Astrocyte (in vitro differentiated cells and primary cell): ENCODE data around the gene SP3. TPM values are rescaled to one million over a fixed set of nuclear protein-coding genes. Genes with fewer than 3 reads are reported as not detected.

Experiments
- DNase-seq: peaks from one replicate; pipeline ENCODE4 v3.0.0-alpha.2; 2010; ENCODE audit warnings: low read depth
- FAIRE-seq: peaks from 2 replicates; lab custom pipeline; 2011; peaks lifted over from hg19 to GRCh38; lab: Jason Lieb, UNC
- H2AFZ ChIP-seq: 2 replicates; pipeline ENCODE4 v1.6.0; 2012; ENCODE audit warnings: low read depth, low read length, inconsistent platforms
- H3K27ac ChIP-seq: 2 replicates; pipeline ENCODE4 v1.5.1; 2011; ENCODE audit warnings: low read depth, low read length, inconsistent platforms
- H3K27me3 ChIP-seq: 2 replicates; pipeline ENCODE4 v1.6.0; 2011; ENCODE audit warnings: low read length, inconsistent platforms; ENCODE audit not compliant: insufficient read depth
- H3K36me3 ChIP-seq: 2 replicates; pipeline ENCODE4 v1.5.1; 2011; ENCODE audit warnings: low read length, inconsistent platforms; ENCODE audit not compliant: insufficient read depth
- H3K4me1 ChIP-seq: 2 replicates; pipeline ENCODE4 v1.5.1; 2011; ENCODE audit warnings: low read length, inconsistent platforms; ENCODE audit not compliant: insufficient read depth
- H3K4me2 ChIP-seq: 2 replicates; pipeline ENCODE4 v1.6.0; 2012; ENCODE audit warnings: low read length, inconsistent platforms
- H3K4me3 ChIP-seq: 2 replicates; pipeline ENCODE4 v1.5.1; 2011; ENCODE audit warnings: low read depth, mild to moderate bottlenecking, low read length, inconsistent platforms; ENCODE audit not compliant: insufficient read depth
- H3K79me2 ChIP-seq: 2 replicates; pipeline ENCODE4 v1.6.0; 2012; ENCODE audit warnings: mild to moderate bottlenecking, low read length, inconsistent platforms; ENCODE audit not compliant: insufficient read depth
- H3K9ac ChIP-seq: 2 replicates; pipeline ENCODE4 v1.6.0; 2012; ENCODE audit warnings: mild to moderate bottlenecking, low read length, inconsistent platforms
- H3K9me3 ChIP-seq: 2 replicates; pipeline ENCODE4 v1.5.1; 2012; ENCODE audit warnings: low read depth, mild to moderate bottlenecking, low read length, inconsistent platforms; ENCODE audit not compliant: insufficient read depth
- H4K20me1 ChIP-seq: 2 replicates; pipeline ENCODE4 v1.6.0; 2012; ENCODE audit warnings: low read length, inconsistent platforms; ENCODE audit not compliant: insufficient read depth
- H3K27ac Mint-ChIP-seq: one replicate; pipeline ENCODE4 v1.8.0; 2021; ENCODE audit warnings: mild to moderate bottlenecking, mixed read lengths; ENCODE audit not compliant: unreplicated experiment
- H3K27me3 Mint-ChIP-seq: one replicate; pipeline ENCODE4 v1.8.0; 2021; ENCODE audit warnings: low read depth, mixed read lengths; ENCODE audit not compliant: unreplicated experiment
- H3K36me3 Mint-ChIP-seq: one replicate; pipeline ENCODE4 v1.8.0; 2021; ENCODE audit warnings: low read depth, mixed read lengths; ENCODE audit not compliant: unreplicated experiment
- H3K4me1 Mint-ChIP-seq: one replicate; pipeline ENCODE4 v1.8.0; 2021; ENCODE audit warnings: low read depth, mixed read lengths; ENCODE audit not compliant: unreplicated experiment
- H3K4me3 Mint-ChIP-seq: one replicate; pipeline ENCODE4 v1.8.0; 2021; ENCODE audit warnings: mild to moderate bottlenecking, moderate library complexity, mixed read lengths; ENCODE audit not compliant: unreplicated experiment
- H3K9me3 Mint-ChIP-seq: one replicate; pipeline ENCODE4 v1.8.0; 2021; ENCODE audit warnings: mild to moderate bottlenecking, mixed read lengths; ENCODE audit not compliant: unreplicated experiment
- EZH2 ChIP-seq: IDR thresholded peaks from 2 replicates; pipeline ENCODE4 v1.6.1; 2012; ENCODE audit warnings: mild to moderate bottlenecking, low read length, inconsistent platforms; ENCODE audit not compliant: insufficient read depth
- total RNA-seq: library from RNA; stranded (reverse); gene quantifications from 2 replicates; pipeline ENCODE4 v1.2.1, GENCODE V29; 2021
- TF ChIP-seq, protein P1 (sequence below): IDR thresholded peaks from 2 replicates; pipeline ENCODE4 v1.5.1; 2011; ENCODE audit warnings: low read depth, mild to moderate bottlenecking, inconsistent platforms, low read length, moderate library complexity; ENCODE audit not compliant: insufficient read depth

Gene SP3
- total RNA-seq, 1 donor from 2014 or later: 59.6 TPM

DNA sequence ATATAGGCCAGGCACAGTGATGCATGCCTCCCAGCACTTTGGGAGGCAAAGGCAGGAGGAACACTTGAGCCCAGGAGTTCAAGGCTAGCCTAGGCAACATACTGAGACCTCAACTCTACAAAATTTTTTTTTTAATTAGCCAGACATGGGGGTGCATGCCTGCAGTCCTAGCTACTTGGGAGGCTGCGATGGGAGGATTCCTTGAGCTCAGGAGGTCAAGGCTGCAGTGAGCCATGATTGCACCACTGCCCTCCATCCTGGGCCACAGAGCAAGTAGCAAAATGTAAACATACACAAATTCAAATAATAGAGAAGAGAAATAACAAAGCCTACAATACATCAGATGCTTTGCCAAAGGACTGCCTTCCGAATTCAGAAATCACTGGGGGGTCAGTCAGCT, 7.0 kb upstream of the SP3 start:
- Mint-ChIP-seq H3K4me3 (no peak overlapping the region), H3K36me3 (no peaks in the 10 kb centered on the region), H3K4me1 (peaks cover 18% of the 10 kb centered on the region), H3K27ac (no peak overlapping the region), H3K9me3 (no peaks in the 10 kb centered on the region), H3K27me3 (no peaks in the 10 kb centered on the region)
- H3K4me1 ChIP-seq: peaks cover 12% of the 10 kb centered on the region
- H3K4me2 ChIP-seq: peak overlapping the region; percentile 11
- H3K27ac ChIP-seq: no peak overlapping the region
- DNase-seq: no peak
- H3K9me3 ChIP-seq: no peaks in the 10 kb centered on the region
- H3K36me3 ChIP-seq: no peaks in the 10 kb centered on the region
- H3K79me2 ChIP-seq: no peaks in the 10 kb centered on the region
- no peaks in the 10 kb centered on the region for H4K20me1 ChIP-seq
- H3K9ac ChIP-seq: no peak overlapping the region
- no peak overlapping the region for H3K4me3 ChIP-seq
- H3K27me3 ChIP-seq: no peaks in the 10 kb centered on the region
- FAIRE-seq: no peak
- no peak overlapping the region for H2AFZ ChIP-seq
- TF ChIP-seq, protein P1, sequence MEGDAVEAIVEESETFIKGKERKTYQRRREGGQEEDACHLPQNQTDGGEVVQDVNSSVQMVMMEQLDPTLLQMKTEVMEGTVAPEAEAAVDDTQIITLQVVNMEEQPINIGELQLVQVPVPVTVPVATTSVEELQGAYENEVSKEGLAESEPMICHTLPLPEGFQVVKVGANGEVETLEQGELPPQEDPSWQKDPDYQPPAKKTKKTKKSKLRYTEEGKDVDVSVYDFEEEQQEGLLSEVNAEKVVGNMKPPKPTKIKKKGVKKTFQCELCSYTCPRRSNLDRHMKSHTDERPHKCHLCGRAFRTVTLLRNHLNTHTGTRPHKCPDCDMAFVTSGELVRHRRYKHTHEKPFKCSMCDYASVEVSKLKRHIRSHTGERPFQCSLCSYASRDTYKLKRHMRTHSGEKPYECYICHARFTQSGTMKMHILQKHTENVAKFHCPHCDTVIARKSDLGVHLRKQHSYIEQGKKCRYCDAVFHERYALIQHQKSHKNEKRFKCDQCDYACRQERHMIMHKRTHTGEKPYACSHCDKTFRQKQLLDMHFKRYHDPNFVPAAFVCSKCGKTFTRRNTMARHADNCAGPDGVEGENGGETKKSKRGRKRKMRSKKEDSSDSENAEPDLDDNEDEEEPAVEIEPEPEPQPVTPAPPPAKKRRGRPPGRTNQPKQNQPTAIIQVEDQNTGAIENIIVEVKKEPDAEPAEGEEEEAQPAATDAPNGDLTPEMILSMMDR: no peak
- TF ChIP-seq EZH2: no peak

DNA sequence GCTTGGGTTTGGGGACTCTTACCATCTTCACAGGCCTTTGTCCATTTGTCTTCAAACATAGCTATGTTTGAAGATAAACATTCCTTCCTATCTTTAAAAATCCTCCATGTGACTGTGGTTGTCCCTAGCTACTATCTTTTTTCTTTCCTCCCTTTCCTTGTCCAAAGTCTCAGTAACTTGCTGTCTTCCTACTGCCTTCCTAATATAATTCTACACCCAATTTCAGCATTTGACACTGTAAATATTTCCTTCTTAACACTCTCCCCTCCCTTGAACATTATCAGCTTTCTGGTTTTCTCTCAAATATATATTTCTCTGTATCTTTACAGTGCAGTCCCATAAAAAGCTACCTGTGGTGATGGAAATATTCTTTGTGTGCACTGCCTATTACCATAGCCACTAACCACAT, 5.3 kb upstream of the SP3 start:
- Mint-ChIP-seq H3K27ac (no peak overlapping the region), H3K4me1 (peaks cover 28% of the 10 kb centered on the region), H3K9me3 (no peaks in the 10 kb centered on the region), H3K36me3 (no peaks in the 10 kb centered on the region), H3K27me3 (no peaks in the 10 kb centered on the region), H3K4me3 (no peak overlapping the region)
- no peak overlapping the region for H3K4me2 ChIP-seq
- FAIRE-seq: no peak
- no peaks in the 10 kb centered on the region for H3K27me3 ChIP-seq
- H3K4me1 ChIP-seq: peaks cover 20% of the 10 kb centered on the region
- no peak for DNase-seq
- no peak overlapping the region for H2AFZ ChIP-seq
- no peak for TF ChIP-seq EZH2
- no peaks in the 10 kb centered on the region for H4K20me1 ChIP-seq
- H3K9ac ChIP-seq: no peak overlapping the region
- no peaks in the 10 kb centered on the region for H3K36me3 ChIP-seq
- H3K79me2 ChIP-seq: no peaks in the 10 kb centered on the region
- H3K27ac ChIP-seq: no peak overlapping the region
- no peaks in the 10 kb centered on the region for H3K9me3 ChIP-seq
- H3K4me3 ChIP-seq: no peak overlapping the region

DNA sequence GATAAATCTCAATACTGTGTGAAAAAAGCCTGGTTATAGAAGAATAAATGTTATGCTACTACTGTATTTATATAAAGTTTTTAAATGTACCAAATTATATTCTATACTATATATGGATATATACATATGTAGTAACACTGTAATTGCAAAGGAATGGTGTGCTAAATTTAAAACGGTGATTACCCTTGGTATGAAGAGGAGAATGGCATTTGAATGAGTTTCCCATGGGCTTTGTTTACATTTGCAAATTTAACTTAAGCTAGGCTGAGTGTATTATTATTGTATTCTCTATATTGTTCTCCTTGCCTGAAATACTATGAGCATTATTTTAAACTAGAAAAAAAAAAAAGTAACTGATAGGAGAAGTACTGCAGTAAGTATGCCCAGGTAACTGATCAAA, 4.7 kb upstream of the SP3 start:
- no peaks in the 10 kb centered on the region for H3K79me2 ChIP-seq
- Mint-ChIP-seq H3K27me3 (no peaks in the 10 kb centered on the region), H3K9me3 (no peaks in the 10 kb centered on the region), H3K27ac (no peak overlapping the region), H3K4me3 (no peak overlapping the region), H3K36me3 (no peaks in the 10 kb centered on the region), H3K4me1 (peaks cover 28% of the 10 kb centered on the region)
- no peak overlapping the region for H3K4me2 ChIP-seq
- H2AFZ ChIP-seq: no peak overlapping the region
- H3K27ac ChIP-seq: no peak overlapping the region
- H3K4me1 ChIP-seq: peaks cover 20% of the 10 kb centered on the region
- no peak overlapping the region for H3K9ac ChIP-seq
- FAIRE-seq: no peak
- H3K4me3 ChIP-seq: no peak overlapping the region
- no peak for DNase-seq
- no peaks in the 10 kb centered on the region for H3K27me3 ChIP-seq
- no peaks in the 10 kb centered on the region for H4K20me1 ChIP-seq
- TF ChIP-seq, protein P1: no peak
- TF ChIP-seq EZH2: no peak
- no peaks in the 10 kb centered on the region for H3K9me3 ChIP-seq
- no peaks in the 10 kb centered on the region for H3K36me3 ChIP-seq
